ENCODE results near the gene C1QTNF12. TPM values are rescaled to one million over a fixed set of nuclear protein-coding genes. Genes with fewer than 3 reads are reported as not detected.

The C1QTNF12 gene
- total RNA-seq, 1 experiment from 2014 or later: 4.4 TPM

DNA sequence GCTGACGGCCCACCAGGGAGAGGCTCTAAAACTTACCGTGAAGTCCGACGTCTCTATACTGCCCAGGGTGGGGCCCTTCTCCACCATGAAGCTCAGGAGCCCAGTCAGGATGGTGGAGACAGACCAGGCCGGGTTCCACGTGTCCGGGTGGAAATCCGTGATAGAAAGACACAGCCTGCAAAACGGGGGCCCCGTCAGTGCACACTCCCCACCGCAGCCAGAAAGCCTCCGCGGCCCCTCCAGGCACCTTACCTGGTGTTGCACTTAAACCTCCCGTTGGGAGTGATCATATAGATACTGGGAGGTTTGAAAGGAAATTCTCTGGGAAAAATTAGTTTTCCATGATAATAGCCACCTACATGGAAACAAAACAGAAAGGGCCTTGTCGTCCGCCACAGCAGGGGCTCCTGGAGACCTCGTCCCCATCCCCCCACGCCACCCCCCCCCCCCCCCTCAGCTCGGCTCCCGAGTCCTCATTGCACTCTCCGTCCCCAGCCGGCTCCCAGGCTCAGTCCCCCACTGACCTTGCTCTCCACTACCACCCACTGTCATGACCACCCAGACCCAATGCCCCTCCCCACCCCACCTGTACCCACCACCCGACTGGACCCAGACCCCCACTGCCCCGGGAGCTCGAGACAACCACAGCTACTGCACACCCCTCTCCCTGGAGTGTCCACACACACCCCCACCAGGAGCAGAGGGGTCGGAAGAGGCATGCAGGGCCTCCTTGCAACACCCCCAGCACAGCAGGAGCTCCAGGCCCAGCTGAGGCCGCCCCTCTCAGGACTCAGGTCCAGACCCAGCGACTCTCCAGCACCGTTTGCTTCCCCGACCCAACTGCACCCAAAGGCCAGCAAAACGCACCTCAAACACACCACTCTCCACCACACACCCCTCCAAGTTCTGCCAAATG lies 10.7 kb upstream of the C1QTNF12 start:
- Mint-ChIP-seq H3K27me3 (ENCODE audit: low read depth) (peaks cover 3% of the 10 kb centered on the region; the same call in 1 of the 2 replicates), H3K27ac (peak overlapping the region; percentile 63 to 91 (median 89); a peak in 5 of 7 replicates), H3K36me3 (ENCODE audit: insufficient read depth in 1 of 3, low read depth in 3 of 3) (peaks cover 29 to 84% (median 70%) of the 10 kb centered on the region in 3 experiments; a peak in 6 of 7 replicates), H3K4me3 (peak overlapping the region; percentile 10 to 38; a peak in 3 of 5 replicates), H3K9me3 (no peaks in the 10 kb centered on the region; a peak in 2 of 5 replicates), H3K4me1 (peaks cover 14 to 27% of the 10 kb centered on the region in 2 experiments)
- DNase-seq: no peak
- Histone ChIP-seq H3K14ac (ENCODE audit: insufficient read depth, low read length) (no peak overlapping the region), H3K79me2 (ENCODE audit: insufficient read depth, low read length) (no peaks in the 10 kb centered on the region), H3K23ac (ENCODE audit: insufficient read length, low read depth, low read length) (no peak overlapping the region), H3T11ph (ENCODE audit: low read length) (no peak overlapping the region), H3K79me1 (ENCODE audit: insufficient read depth, low read depth, low read length, poor library complexity, severe bottlenecking) (no peaks in the 10 kb centered on the region), H2BK15ac (ENCODE audit: low read depth, low read length) (no peak overlapping the region), H3K23me2 (ENCODE audit: insufficient read length, low read depth, low read length, poor library complexity, severe bottlenecking) (no peaks in the 10 kb centered on the region), H2AK5ac (ENCODE audit: insufficient read length, low read length) (no peak overlapping the region), H3K27me3 (ENCODE audit: insufficient read depth, low read length) (no peaks in the 10 kb centered on the region), H4K5ac (ENCODE audit: insufficient read length, low read depth, low read length) (no peak overlapping the region), H3K9me3 (ENCODE audit: control insufficient read depth, low read depth, low read length) (no peaks in the 10 kb centered on the region), H2BK12ac (ENCODE audit: insufficient read length, low read depth, low read length) (no peak overlapping the region), H3K18ac (ENCODE audit: insufficient read length, low read depth, low read length) (no peak overlapping the region), H3K4ac (ENCODE audit: low read depth, low read length) (no peak overlapping the region), H2BK20ac (ENCODE audit: low read depth, low read length, poor library complexity, severe bottlenecking) (no peak overlapping the region), H3K4me1 (ENCODE audit: insufficient read depth, low read length) (no peaks in the 10 kb centered on the region), H3K9ac (ENCODE audit: extremely low read depth, insufficient read length, low read length) (no peak overlapping the region), H2AFZ (ENCODE audit: low read length) (no peak overlapping the region), H2BK5ac (ENCODE audit: insufficient read length, low read length) (no peak overlapping the region), H4K20me1 (ENCODE audit: control insufficient read depth, insufficient read depth, insufficient read length) (no peaks in the 10 kb centered on the region), H3K56ac (ENCODE audit: insufficient read length, low read depth, low read length) (no peak overlapping the region), H2BK120ac (ENCODE audit: low read depth, low read length, poor library complexity, severe bottlenecking) (no peak overlapping the region), H4K8ac (replicated peaks; ENCODE audit: insufficient read length, low read depth, low read length) (no peak overlapping the region), H3K27ac (ENCODE audit: insufficient read length, low read depth, low read length) (no peak overlapping the region), H3K4me2 (ENCODE audit: insufficient read depth, insufficient read length, low read length) (no peak overlapping the region), H4K91ac (ENCODE audit: insufficient read length, low read depth, low read length) (no peak overlapping the region)
- TF ChIP-seq, protein P1, sequence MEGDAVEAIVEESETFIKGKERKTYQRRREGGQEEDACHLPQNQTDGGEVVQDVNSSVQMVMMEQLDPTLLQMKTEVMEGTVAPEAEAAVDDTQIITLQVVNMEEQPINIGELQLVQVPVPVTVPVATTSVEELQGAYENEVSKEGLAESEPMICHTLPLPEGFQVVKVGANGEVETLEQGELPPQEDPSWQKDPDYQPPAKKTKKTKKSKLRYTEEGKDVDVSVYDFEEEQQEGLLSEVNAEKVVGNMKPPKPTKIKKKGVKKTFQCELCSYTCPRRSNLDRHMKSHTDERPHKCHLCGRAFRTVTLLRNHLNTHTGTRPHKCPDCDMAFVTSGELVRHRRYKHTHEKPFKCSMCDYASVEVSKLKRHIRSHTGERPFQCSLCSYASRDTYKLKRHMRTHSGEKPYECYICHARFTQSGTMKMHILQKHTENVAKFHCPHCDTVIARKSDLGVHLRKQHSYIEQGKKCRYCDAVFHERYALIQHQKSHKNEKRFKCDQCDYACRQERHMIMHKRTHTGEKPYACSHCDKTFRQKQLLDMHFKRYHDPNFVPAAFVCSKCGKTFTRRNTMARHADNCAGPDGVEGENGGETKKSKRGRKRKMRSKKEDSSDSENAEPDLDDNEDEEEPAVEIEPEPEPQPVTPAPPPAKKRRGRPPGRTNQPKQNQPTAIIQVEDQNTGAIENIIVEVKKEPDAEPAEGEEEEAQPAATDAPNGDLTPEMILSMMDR (conservative IDR thresholded peaks at IDR 0.05): no peak
- WGBS (ENCODE audit: extremely low coverage, insufficient read length, low lambda C conversion rate): no CpG with 5 or more reads among the region's 31 CpGs
